GM03348 (cell line): ENCODE measurements around the gene PSME1.

Experiments used
- DNase-seq: peaks from one replicate; pipeline ENCODE4 v3.0.0; 2012; ENCODE audit warnings: low spot score

Gene PSME1

GRCh38 chr14:24135834-24136683, at the start of gene PSME1:
Gene PSME1 (plus strand): TSS chr14:24136194. CDS start chr14:24136263, 69 bp downstream.
- DNase-seq = peak; percentile 97

- no peak for DNase-seq
Observed at GRCh38 chr14:24087004-24087403, 49.0 kb upstream of the PSME1 start.

- DNase-seq = no peak
Observed at GRCh38 chr14:24088095-24088494, 47.9 kb upstream of the PSME1 start.

GRCh38 chr14:24089890-24090289, 46.1 kb upstream of the PSME1 start:
- DNase-seq = no peak

GRCh38 chr14:24092110-24092504, 43.9 kb upstream of the PSME1 start:
- DNase-seq = no peak

- DNase-seq = no peak
Observed at GRCh38 chr14:24092505-24093206, 43.3 kb upstream of the PSME1 start.

GRCh38 chr14:24093207-24093900, 42.6 kb upstream of the PSME1 start:
- no peak for DNase-seq

GRCh38 chr14:24093901-24094840, 41.8 kb upstream of the PSME1 start, which contains the start of gene PCK2:
Gene PCK2 (plus strand): TSS chr14:24094311. CDS start chr14:24094406, 95 bp downstream.
- DNase-seq = peak; percentile 100

- no peak for DNase-seq
Observed at GRCh38 chr14:24094841-24095270, 41.1 kb upstream of the PSME1 start.

- peak; percentile 85 for DNase-seq
Observed at GRCh38 chr14:24095271-24096068, 40.5 kb upstream of the PSME1 start.

- no peak for DNase-seq
Observed at GRCh38 chr14:24096545-24097181, 39.3 kb upstream of the PSME1 start.

- no peak for DNase-seq
Observed at GRCh38 chr14:24098229-24098926, 37.6 kb upstream of the PSME1 start.

GRCh38 chr14:24098927-24099813, 36.8 kb upstream of the PSME1 start:
- no peak for DNase-seq

- no peak for DNase-seq
Observed at GRCh38 chr14:24100197-24100981, 35.6 kb upstream of the PSME1 start.

- DNase-seq = no peak
Observed at GRCh38 chr14:24100982-24101494, 35.0 kb upstream of the PSME1 start.

GRCh38 chr14:24102357-24103048, 33.5 kb upstream of the PSME1 start:
- no peak for DNase-seq

- DNase-seq = no peak
Observed at GRCh38 chr14:24103451-24103850, 32.5 kb upstream of the PSME1 start.
